Measurements from ENCODE around the gene CRB2.

DNA sequence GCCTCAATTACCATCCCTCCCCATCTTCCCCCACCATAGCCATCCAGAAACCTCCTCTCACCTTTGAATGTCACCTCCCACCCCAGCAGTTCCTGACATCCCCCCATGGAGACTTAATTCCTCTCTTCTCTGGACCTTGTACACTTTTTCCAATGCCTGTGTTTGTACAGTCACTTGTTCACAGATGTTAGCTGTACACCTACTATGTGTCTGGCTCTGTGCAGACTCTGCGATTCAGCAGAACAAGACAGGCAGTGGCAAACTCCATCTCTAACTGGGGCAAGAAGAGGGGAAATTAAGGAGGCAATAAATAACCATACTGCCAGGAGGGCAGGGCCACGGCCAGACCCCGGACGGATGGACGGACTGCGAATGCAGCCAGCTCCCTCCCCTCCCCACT, 29.8 kb upstream of the CRB2 start:
- no peak for TF ChIP-seq EP300 (IDR thresholded peaks at IDR 0.05)
- TF ChIP-seq POLR2A (IDR thresholded peaks at IDR 0.05; ENCODE audit: low read depth), result no peak
- TF ChIP-seq, protein P1, sequence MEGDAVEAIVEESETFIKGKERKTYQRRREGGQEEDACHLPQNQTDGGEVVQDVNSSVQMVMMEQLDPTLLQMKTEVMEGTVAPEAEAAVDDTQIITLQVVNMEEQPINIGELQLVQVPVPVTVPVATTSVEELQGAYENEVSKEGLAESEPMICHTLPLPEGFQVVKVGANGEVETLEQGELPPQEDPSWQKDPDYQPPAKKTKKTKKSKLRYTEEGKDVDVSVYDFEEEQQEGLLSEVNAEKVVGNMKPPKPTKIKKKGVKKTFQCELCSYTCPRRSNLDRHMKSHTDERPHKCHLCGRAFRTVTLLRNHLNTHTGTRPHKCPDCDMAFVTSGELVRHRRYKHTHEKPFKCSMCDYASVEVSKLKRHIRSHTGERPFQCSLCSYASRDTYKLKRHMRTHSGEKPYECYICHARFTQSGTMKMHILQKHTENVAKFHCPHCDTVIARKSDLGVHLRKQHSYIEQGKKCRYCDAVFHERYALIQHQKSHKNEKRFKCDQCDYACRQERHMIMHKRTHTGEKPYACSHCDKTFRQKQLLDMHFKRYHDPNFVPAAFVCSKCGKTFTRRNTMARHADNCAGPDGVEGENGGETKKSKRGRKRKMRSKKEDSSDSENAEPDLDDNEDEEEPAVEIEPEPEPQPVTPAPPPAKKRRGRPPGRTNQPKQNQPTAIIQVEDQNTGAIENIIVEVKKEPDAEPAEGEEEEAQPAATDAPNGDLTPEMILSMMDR (IDR thresholded peaks at IDR 0.05), result no peak
- no peak for TF ChIP-seq POLR2AphosphoS5 (IDR thresholded peaks at IDR 0.05)
